Keratinocyte (primary cell): ENCODE data around the gene CLIC3. TPM values are rescaled to one million over a fixed set of nuclear protein-coding genes. Genes with fewer than 3 reads are reported as not detected.
A peak's percentile ranks its signal among the peaks of the same experiment; 100 is the strongest.

ENCODE experiments used
- DNase-seq: peaks from one replicate; pipeline ENCODE4 v3.0.0-alpha.2; 2011; ENCODE audit warnings: low read depth, missing footprints, low spot score
- FAIRE-seq: peaks from 2 replicates; lab custom pipeline; 2011; peaks lifted over from hg19 to GRCh38; lab: Jason Lieb, UNC
- H2AFZ ChIP-seq: 2 replicates; pipeline ENCODE4 v1.6.0; 2012; ENCODE audit warnings: low read length, control low read depth, inconsistent platforms; ENCODE audit not compliant: control insufficient read depth
- H3K27ac ChIP-seq: 2 replicates; pipeline ENCODE4 v1.5.1; 2011; ENCODE audit warnings: low read length; ENCODE audit not compliant: control insufficient read depth, insufficient read depth
- H3K27me3 ChIP-seq: 3 replicates; pipeline ENCODE4 v1.6.0; 2011; ENCODE audit warnings: low read length; ENCODE audit not compliant: control insufficient read depth, insufficient read depth; ENCODE audit errors: extremely low read depth
- H3K36me3 ChIP-seq, 2 experiments: 2 replicates in 1 of 2; 3 replicates in 1 of 2; pipeline ENCODE4 v1.5.1; 2011; ENCODE audit warnings: low read length in 2 of 2, mild to moderate bottlenecking in 1 of 2; ENCODE audit not compliant: control insufficient read depth in 2 of 2, insufficient read depth in 2 of 2; ENCODE audit errors: extremely low read depth in 1 of 2
- H3K4me1 ChIP-seq: 3 replicates; pipeline ENCODE4 v1.5.1; 2011; ENCODE audit warnings: low read length; ENCODE audit not compliant: control insufficient read depth, insufficient read depth; ENCODE audit errors: extremely low read depth
- H3K4me2 ChIP-seq: 3 replicates; pipeline ENCODE4 v1.6.0; 2011; ENCODE audit warnings: low read depth, low read length; ENCODE audit not compliant: control insufficient read depth, insufficient read depth; ENCODE audit errors: extremely low read depth
- H3K4me3 ChIP-seq, 3 experiments: fragments of 200-600 bp in 1 of 3; sonication (generic) in 1 of 3; 2 replicates in 2 of 3; 3 replicates in 1 of 3; pipeline ENCODE4 v1.5.1; 2011 to 2016; ENCODE audit warnings: low read length in 3 of 3, mild to moderate bottlenecking in 3 of 3, control low read depth in 2 of 3, inconsistent platforms in 1 of 3, low read depth in 1 of 3, mixed read lengths in 1 of 3, mixed run types in 1 of 3, moderate library complexity in 1 of 3; ENCODE audit not compliant: control insufficient read depth in 2 of 3, insufficient read depth in 2 of 3; ENCODE audit errors: extremely low read depth in 1 of 3
- H3K79me2 ChIP-seq: 2 replicates; pipeline ENCODE4 v1.6.0; 2012; ENCODE audit warnings: low read length; ENCODE audit not compliant: control insufficient read depth, insufficient read depth
- H3K9ac ChIP-seq: 3 replicates; pipeline ENCODE4 v1.6.0; 2011; ENCODE audit warnings: low read length; ENCODE audit not compliant: control insufficient read depth, insufficient read depth; ENCODE audit errors: extremely low read depth
- H3K9me1 ChIP-seq: 3 replicates; pipeline ENCODE4 v1.6.0; 2011; ENCODE audit warnings: low read length; ENCODE audit not compliant: control insufficient read depth, insufficient read depth; ENCODE audit errors: extremely low read depth
- H3K9me3 ChIP-seq: 2 replicates; pipeline ENCODE4 v1.5.1; 2012; ENCODE audit warnings: low read depth, low read length; ENCODE audit not compliant: control insufficient read depth
- H4K20me1 ChIP-seq: 3 replicates; pipeline ENCODE4 v1.6.0; 2011; ENCODE audit warnings: low read length; ENCODE audit not compliant: control insufficient read depth, insufficient read depth; ENCODE audit errors: extremely low read depth
- CTCF ChIP-seq, 3 experiments: IDR thresholded peaks in 1 of 3; conservative IDR thresholded peaks in 1 of 3; optimal IDR thresholded peaks in 1 of 3; 2 replicates in 2 of 3; 3 replicates in 1 of 3; pipeline versions ENCODE3 to v1.5.1; 2011; ENCODE audit warnings: low read length in 3 of 3, mild to moderate bottlenecking in 3 of 3, moderate library complexity in 2 of 3, control low read depth in 1 of 3, inconsistent platforms in 1 of 3; ENCODE audit not compliant: insufficient read depth in 2 of 3; ENCODE audit errors: extremely low read depth in 1 of 3
- EZH2 ChIP-seq: IDR thresholded peaks from one replicate; pipeline ENCODE4 v1.6.1; 2012; ENCODE audit warnings: inconsistent platforms, mild to moderate bottlenecking, low read length, moderate library complexity
- dilution Hi-C: fragments of 300-500 bp; cut with MboI; formaldehyde crosslinking; loops from one replicate; pipeline ENCODE4 v1.7.0; 2020; ENCODE audit warnings: low sequenced_read_pairs; ENCODE audit not compliant: extremely low pct_ligation_motif_present
- polyA plus RNA-seq, 5 experiments: library from polyadenylated mRNA; depleted of rRNA in 3 of 5; stranded (reverse) in 3 of 5; stranded (forward) in 1 of 5; unstranded in 1 of 5; fragments of >200 nt; gene quantifications; 1 replicate in 1 of 5; 2 replicates in 3 of 5; 3 replicates in 1 of 5; pipeline versions ENCODE4 v1.2.1 to v1.2.3, GENCODE V29; 2011 to 2012; ENCODE audit warnings: missing spikeins in 2 of 5, low read depth in 1 of 5, low replicate concordance in 1 of 5

The CLIC3 gene
- polyA plus RNA-seq, 1 donor (not counting 4 experiments of a cell fraction or from before 2014, with no cell fraction given) = 5.5 TPM

GRCh38 chr9:137035507-137035834 is 39.1 kb upstream of the CLIC3 start:
- no peak overlapping the region for H2AFZ ChIP-seq
- H3K27ac ChIP-seq = no peak overlapping the region
- no peaks in the 10 kb centered on the region for H3K27me3 ChIP-seq
- DNase-seq (no peak), FAIRE-seq (no peak)
- H3K9me1 ChIP-seq = no peaks in the 10 kb centered on the region
- H3K9ac ChIP-seq = no peak overlapping the region
- peaks cover 0 to 4% of the 10 kb centered on the region in 2 experiments for H3K36me3 ChIP-seq
- no peaks in the 10 kb centered on the region for H4K20me1 ChIP-seq
- H3K4me1 ChIP-seq = peaks cover 3% of the 10 kb centered on the region
- H3K4me2 ChIP-seq = no peak overlapping the region
- H3K79me2 ChIP-seq = no peaks in the 10 kb centered on the region
- H3K4me3 ChIP-seq = no peak overlapping the region
- dilution Hi-C loops = no loop called here
- TF ChIP-seq CTCF (optimal IDR thresholded peaks at IDR 0.05 in 1 of 3, IDR thresholded peaks at IDR 0.05 in 1 of 3, conservative IDR thresholded peaks at IDR 0.05 in 1 of 3; ENCODE audit: extremely low read depth in 1 of 3, insufficient read depth in 2 of 3, low read length in 3 of 3) = no peak
- TF ChIP-seq EZH2 = no peak
- no peaks in the 10 kb centered on the region for H3K9me3 ChIP-seq

GRCh38 chr9:137034709-137035506 is 38.5 kb upstream of the CLIC3 start:
- Histone ChIP-seq H3K27me3 (no peaks in the 10 kb centered on the region), H3K9me1 (no peaks in the 10 kb centered on the region), H3K36me3 (peaks cover 0 to 2% of the 10 kb centered on the region in 2 experiments), H2AFZ (no peak overlapping the region), H3K27ac (no peak overlapping the region), H4K20me1 (no peaks in the 10 kb centered on the region), H3K9ac (no peak overlapping the region), H3K79me2 (no peaks in the 10 kb centered on the region), H3K4me3 (no peak overlapping the region), H3K4me1 (peaks cover 3% of the 10 kb centered on the region), H3K9me3 (no peaks in the 10 kb centered on the region), H3K4me2 (peak overlapping the region; percentile 19)
- peak; percentile 31 for TF ChIP-seq EZH2
- peak; percentile 92 to 97 (median 96) for TF ChIP-seq CTCF (optimal IDR thresholded peaks at IDR 0.05 in 1 of 3, IDR thresholded peaks at IDR 0.05 in 1 of 3, conservative IDR thresholded peaks at IDR 0.05 in 1 of 3; ENCODE audit: extremely low read depth in 1 of 3, insufficient read depth in 2 of 3, low read length in 3 of 3)
- DNase-seq (no peak), FAIRE-seq (peak; percentile 65)
- dilution Hi-C loops = no loop called here
